ENCODE results near the gene ACTRT1.

Gene ACTRT1

GRCh38 chrX:128019218-128019617 lies 33.0 kb downstream of the ACTRT1 start:
- DNase-seq (ENCODE audit: low read depth), result no peak
- H3K4me3 ChIP-seq (ENCODE audit: control insufficient read depth, low read depth, low read length), result no peak overlapping the region
- TF ChIP-seq CTCF (conservative IDR thresholded peaks at IDR 0.05; ENCODE audit: control insufficient read depth, insufficient read depth, low read depth, low read length), result no peak

- no peak for DNase-seq (ENCODE audit: low read depth)
- no peak for TF ChIP-seq CTCF (conservative IDR thresholded peaks at IDR 0.05; ENCODE audit: control insufficient read depth, insufficient read depth, low read depth, low read length)
- H3K4me3 ChIP-seq (ENCODE audit: control insufficient read depth, low read depth, low read length), result no peak overlapping the region
These were observed 40.2 kb downstream of the ACTRT1 start for GRCh38 chrX:128012015-128012414.

GRCh38 chrX:128007882-128008281 lies 44.3 kb downstream of the ACTRT1 start:
- DNase-seq (ENCODE audit: low read depth), result no peak
- H3K4me3 ChIP-seq (ENCODE audit: control insufficient read depth, low read depth, low read length), result no peak overlapping the region
- TF ChIP-seq CTCF (conservative IDR thresholded peaks at IDR 0.05; ENCODE audit: control insufficient read depth, insufficient read depth, low read depth, low read length), result no peak

Measured in fibroblast of mammary gland (primary cell).